HL-60 (cell line): ENCODE measurements around the gene TTL.
"Not testable (repeated sequence)": the region's sequence is repeated elsewhere in the genome, so short reads cannot be mapped to it uniquely, and the experiment has no call there.

Experiments
- DNase-seq, 2 experiments: peaks; one replicate each; pipeline ENCODE4 v3.0.0-alpha.2; 2010 to 2020; ENCODE audit warnings: low read depth in 1 of 2, low spot score in 1 of 2
- H3K27ac ChIP-seq: fragments of 250-450 bp; sonication (Bioruptor Pico); replicated peaks from 2 replicates; pipeline ENCODE4 v1.5.1; 2020; ENCODE audit warnings: mild to moderate bottlenecking, moderate library complexity
- H3K27me3 ChIP-seq: fragments of 250-450 bp; sonication (Bioruptor Pico); 2 replicates; pipeline ENCODE4 v1.5.1; 2021; ENCODE audit warnings: mild to moderate bottlenecking, moderate library complexity; ENCODE audit not compliant: insufficient read depth, poor library complexity, severe bottlenecking
- H3K4me3 ChIP-seq: replicated peaks from 2 replicates; pipeline ENCODE4 v1.5.1; 2011; ENCODE audit warnings: mild to moderate bottlenecking, control low read depth, low read length; ENCODE audit not compliant: insufficient read depth
- CTCF ChIP-seq: IDR thresholded peaks from one replicate; pipeline ENCODE4 v1.5.1; 2011; ENCODE audit warnings: low read length, control low read depth, inconsistent platforms; ENCODE audit not compliant: insufficient read depth
- GABPA ChIP-seq: IDR thresholded peaks from 2 replicates; pipeline ENCODE4 v1.6.1; 2012; ENCODE audit warnings: low read depth
- POLR2AphosphoS5 ChIP-seq: IDR thresholded peaks from 2 replicates; pipeline ENCODE4 v1.6.1; 2012; ENCODE audit warnings: low read depth
- REST ChIP-seq: IDR thresholded peaks from 2 replicates; pipeline ENCODE4 v1.6.1; 2012; ENCODE audit warnings: low read depth; ENCODE audit not compliant: insufficient replicate concordance
- SPI1 ChIP-seq: IDR thresholded peaks from 2 replicates; pipeline ENCODE4 v1.6.1; 2012; ENCODE audit warnings: low read depth, mild to moderate bottlenecking, borderline replicate concordance
- long read RNA-seq: library from polyadenylated mRNA; unstranded; transcript quantifications from one replicate; pipeline ENCODE4 v2.0.0, GENCODE V29; 2020

TTL gene
- long read RNA-seq, full-length matches to known transcripts, result 2 of 13 reads
- long read RNA-seq, partial matches to known transcripts, result 10 of 13 reads
- long read RNA-seq, other reads (novel, unspliced or antisense), result 1 of 13 reads

- no peaks in the 10 kb centered on the region for H3K27me3 ChIP-seq
- DNase-seq, result peak; percentile 51 to 70
- peak within 1 kb of the TSS; percentile 80 for H3K27ac ChIP-seq
- TF ChIP-seq SPI1 (peak; percentile 77), POLR2AphosphoS5 (peak; percentile 16; the same call in 1 of the 2 replicates), GABPA (no peak)
- peak within 1 kb of the TSS; percentile 86 for H3K4me3 ChIP-seq
These were observed at the start of gene TTL for GRCh38 chr2:112481528-112482233. Gene TTL, plus strand, starts transcription at chr2:112482156. Its CDS starts 189 bp downstream, at chr2:112482345.

- H3K4me3 ChIP-seq, H3K27me3 ChIP-seq, H3K27ac ChIP-seq, DNase-seq: not testable (repeated sequence)
These were observed 49.6 kb upstream of the TTL start for GRCh38 chr2:112432390-112432734.

GRCh38 chr2:112432735-112433479 lies 49.0 kb upstream of the TTL start:
- H3K27me3 ChIP-seq, H3K27ac ChIP-seq, DNase-seq: not testable (repeated sequence)
- TF ChIP-seq SPI1, result 0 out of 2 replicates have a peak, but pooled peaks have one; percentile 7
- H3K4me3 ChIP-seq, result peak overlapping the region; percentile 37

- H3K27me3 ChIP-seq, H3K27ac ChIP-seq: not testable (repeated sequence)
- DNase-seq, result peak; percentile 57 to 87
- peak within 1 kb of the TSS; percentile 37 for H3K4me3 ChIP-seq
These were observed 48.5 kb upstream of the TTL start, which contains the start of gene RGPD8 for GRCh38 chr2:112433480-112433879. Gene RGPD8, minus strand, starts transcription at chr2:112433645. Its CDS starts 192 bp downstream, at chr2:112433453.

GRCh38 chr2:112433932-112434730 lies 47.8 kb upstream of the TTL start:
- TF ChIP-seq REST (no peak), POLR2AphosphoS5 (no peak), GABPA (no peak), CTCF (no peak), SPI1 (no peak)
- Histone ChIP-seq H3K27me3 (peaks cover 5% of the 10 kb centered on the region), H3K4me3 (no peak overlapping the region), H3K27ac (no peak overlapping the region)
- DNase-seq, result no peak

GRCh38 chr2:112434890-112435715 lies 46.9 kb upstream of the TTL start:
- not testable (repeated sequence) for DNase-seq, H3K27ac ChIP-seq, H3K27me3 ChIP-seq, H3K4me3 ChIP-seq

GRCh38 chr2:112435716-112436431 lies 46.1 kb upstream of the TTL start:
- not testable (repeated sequence) for H3K27ac ChIP-seq, H3K4me3 ChIP-seq, DNase-seq, H3K27me3 ChIP-seq

GRCh38 chr2:112436993-112437392 lies 45.0 kb upstream of the TTL start:
- not testable (repeated sequence) for H3K4me3 ChIP-seq, DNase-seq, H3K27ac ChIP-seq, H3K27me3 ChIP-seq

GRCh38 chr2:112437405-112437831 lies 44.5 kb upstream of the TTL start:
- DNase-seq, H3K27ac ChIP-seq, H3K4me3 ChIP-seq, H3K27me3 ChIP-seq: not testable (repeated sequence)
